Fibroblast of mammary gland (primary cell): Measurements from ENCODE around the gene CEP295NL.

Experiments used
- DNase-seq: peaks from one replicate; pipeline ENCODE4 v3.0.0-alpha.2; 2010; ENCODE audit warnings: low read depth
- H3K4me3 ChIP-seq: 2 replicates; pipeline ENCODE4 v1.5.1; 2011; ENCODE audit warnings: low read depth, mild to moderate bottlenecking, low read length, moderate library complexity; ENCODE audit not compliant: control insufficient read depth
- CTCF ChIP-seq: conservative IDR thresholded peaks from 2 replicates; pipeline ENCODE4 v1.5.1; 2011; ENCODE audit warnings: low read depth, low read length, inconsistent platforms; ENCODE audit not compliant: control insufficient read depth, insufficient read depth

Gene CEP295NL

GRCh38 chr17:78922816-78923498 is 20.0 kb upstream of the CEP295NL start:
- TF ChIP-seq CTCF = no peak
- no peak for DNase-seq
- peak overlapping the region; percentile 81 for H3K4me3 ChIP-seq

GRCh38 chr17:78921437-78921971 is 18.5 kb upstream of the CEP295NL start:
- peak overlapping the region; percentile 3 for H3K4me3 ChIP-seq
- TF ChIP-seq CTCF = no peak
- DNase-seq = no peak

GRCh38 chr17:78920528-78920927 is 17.5 kb upstream of the CEP295NL start:
- DNase-seq = no peak
- TF ChIP-seq CTCF = no peak
- H3K4me3 ChIP-seq = no peak overlapping the region

GRCh38 chr17:78919861-78920450 is 17.0 kb upstream of the CEP295NL start:
- H3K4me3 ChIP-seq = no peak overlapping the region
- no peak for DNase-seq
- TF ChIP-seq CTCF = no peak

- no peak overlapping the region for H3K4me3 ChIP-seq
- no peak for DNase-seq
These were observed 16.0 kb upstream of the CEP295NL start for GRCh38 chr17:78918979-78919378.

GRCh38 chr17:78917451-78918275 is 14.7 kb upstream of the CEP295NL start:
- no peak for TF ChIP-seq CTCF
- DNase-seq = no peak
- H3K4me3 ChIP-seq = no peak overlapping the region

More at GRCh38 chr17:78918979-78919378, 16.0 kb upstream of the CEP295NL start:
- no peak for TF ChIP-seq CTCF
